A549 (cell line): ENCODE data around the gene LTV1.
"Not testable (repeated sequence)": the region's sequence is repeated elsewhere in the genome, so short reads cannot be mapped to it uniquely, and the experiment has no call there.

Source experiments
- CEBPB ChIP-seq, 2 experiments: fragments of >200 bp in 1 of 2; sonication (Bioruptor Twin) in 1 of 2; formaldehyde crosslinking in 1 of 2; IDR thresholded peaks; 2 replicates each; pipeline ENCODE4 v1.6.1; 2012 to 2016
- EP300 ChIP-seq, 2 experiments: fragments of >200 bp; sonication (Bioruptor Twin); formaldehyde crosslinking; IDR thresholded peaks; 2 replicates in 1 of 2; 3 replicates in 1 of 2; pipeline ENCODE4 v1.6.1; 2016 to 2017
- HDAC2 ChIP-seq: fragments of 200-600 bp; sonication (generic); IDR thresholded peaks from 2 replicates; pipeline ENCODE4 v1.6.1; 2016
- HEYL ChIP-seq: fragments of 250-450 bp; sonication (Bioruptor Pico); IDR thresholded peaks from 2 replicates; pipeline ENCODE4 v1.8.0; 2021; ENCODE audit warnings: mild to moderate bottlenecking, moderate library complexity
- JUNB ChIP-seq: fragments of >200 bp; sonication (Bioruptor Twin); formaldehyde crosslinking; IDR thresholded peaks from 2 replicates; pipeline ENCODE4 v1.6.1; 2016
- MAFK ChIP-seq: fragments of 450-650 bp; IDR thresholded peaks from 2 replicates; pipeline ENCODE4 v1.6.1; 2014; ENCODE audit not compliant: partially characterized antibody
- PHF8 ChIP-seq: fragments of 200-600 bp; sonication (generic); IDR thresholded peaks from 2 replicates; pipeline ENCODE4 v1.6.1; 2016; ENCODE audit warnings: low read depth, mild to moderate bottlenecking, antibody characterized with exemption, moderate library complexity, borderline replicate concordance
- POLR2A ChIP-seq: IDR thresholded peaks from 2 replicates; pipeline ENCODE4 v1.6.1; 2012; ENCODE audit warnings: mild to moderate bottlenecking, low read length
- RAD21 ChIP-seq, 2 experiments: fragments of >200 bp in 1 of 2; sonication (Bioruptor Twin) in 1 of 2; formaldehyde crosslinking in 1 of 2; IDR thresholded peaks in 1 of 2; conservative IDR thresholded peaks in 1 of 2; 2 replicates in 1 of 2; 3 replicates in 1 of 2; pipeline ENCODE4 v1.6.1; 2012 to 2018; ENCODE audit warnings: inconsistent platforms in 1 of 2
- TF ChIP-seq, protein P1 (sequence below): fragments of 200-600 bp; sonication (generic); IDR thresholded peaks from 2 replicates; pipeline ENCODE4 v1.6.1; 2016; ENCODE audit warnings: antibody characterized with exemption, mild to moderate bottlenecking, moderate library complexity
- TF ChIP-seq, protein P2 (sequence below): fragments of >200 bp; sonication (Bioruptor Twin); formaldehyde crosslinking; IDR thresholded peaks from 3 replicates; pipeline ENCODE4 v1.5.1; 2016
- TF ChIP-seq, protein P3 (sequence below): fragments of >200 bp; sonication (Bioruptor Twin); formaldehyde crosslinking; IDR thresholded peaks from 3 replicates; pipeline ENCODE4 v1.6.1; 2016

DNA sequence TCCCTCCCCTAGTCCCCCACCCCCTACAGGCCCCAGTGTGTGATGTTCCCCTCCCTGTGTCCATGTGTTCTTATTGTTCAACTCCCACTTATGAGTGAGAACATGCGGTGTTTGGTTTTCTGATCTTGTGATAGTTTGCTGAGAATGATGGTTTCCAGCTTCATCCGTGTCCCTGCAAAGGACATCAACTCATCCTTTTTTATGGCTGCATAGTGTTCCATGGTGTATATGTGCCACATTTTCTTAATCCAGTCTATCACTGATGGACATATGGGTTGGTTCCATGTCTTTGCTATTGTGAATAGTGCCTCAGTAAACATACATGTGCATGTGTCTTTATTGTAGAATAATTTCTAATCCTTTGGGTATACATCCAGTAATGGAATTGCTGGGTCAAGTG lies 46.6 kb upstream of the LTV1 start:
- not testable (repeated sequence) for TF ChIP-seq HDAC2; RAD21 (conservative IDR thresholded peaks at IDR 0.05 in 1 of 2, IDR thresholded peaks at IDR 0.05 in 1 of 2); POLR2A; MAFK; PHF8; CEBPB (IDR thresholded peaks at IDR 0.05); JUNB; HEYL (CRISPR knock-in tag); EP300 (IDR thresholded peaks at IDR 0.05)
- TF ChIP-seq, protein P1, sequence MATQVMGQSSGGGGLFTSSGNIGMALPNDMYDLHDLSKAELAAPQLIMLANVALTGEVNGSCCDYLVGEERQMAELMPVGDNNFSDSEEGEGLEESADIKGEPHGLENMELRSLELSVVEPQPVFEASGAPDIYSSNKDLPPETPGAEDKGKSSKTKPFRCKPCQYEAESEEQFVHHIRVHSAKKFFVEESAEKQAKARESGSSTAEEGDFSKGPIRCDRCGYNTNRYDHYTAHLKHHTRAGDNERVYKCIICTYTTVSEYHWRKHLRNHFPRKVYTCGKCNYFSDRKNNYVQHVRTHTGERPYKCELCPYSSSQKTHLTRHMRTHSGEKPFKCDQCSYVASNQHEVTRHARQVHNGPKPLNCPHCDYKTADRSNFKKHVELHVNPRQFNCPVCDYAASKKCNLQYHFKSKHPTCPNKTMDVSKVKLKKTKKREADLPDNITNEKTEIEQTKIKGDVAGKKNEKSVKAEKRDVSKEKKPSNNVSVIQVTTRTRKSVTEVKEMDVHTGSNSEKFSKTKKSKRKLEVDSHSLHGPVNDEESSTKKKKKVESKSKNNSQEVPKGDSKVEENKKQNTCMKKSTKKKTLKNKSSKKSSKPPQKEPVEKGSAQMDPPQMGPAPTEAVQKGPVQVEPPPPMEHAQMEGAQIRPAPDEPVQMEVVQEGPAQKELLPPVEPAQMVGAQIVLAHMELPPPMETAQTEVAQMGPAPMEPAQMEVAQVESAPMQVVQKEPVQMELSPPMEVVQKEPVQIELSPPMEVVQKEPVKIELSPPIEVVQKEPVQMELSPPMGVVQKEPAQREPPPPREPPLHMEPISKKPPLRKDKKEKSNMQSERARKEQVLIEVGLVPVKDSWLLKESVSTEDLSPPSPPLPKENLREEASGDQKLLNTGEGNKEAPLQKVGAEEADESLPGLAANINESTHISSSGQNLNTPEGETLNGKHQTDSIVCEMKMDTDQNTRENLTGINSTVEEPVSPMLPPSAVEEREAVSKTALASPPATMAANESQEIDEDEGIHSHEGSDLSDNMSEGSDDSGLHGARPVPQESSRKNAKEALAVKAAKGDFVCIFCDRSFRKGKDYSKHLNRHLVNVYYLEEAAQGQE, result not testable (repeated sequence)
- TF ChIP-seq, protein P2, sequence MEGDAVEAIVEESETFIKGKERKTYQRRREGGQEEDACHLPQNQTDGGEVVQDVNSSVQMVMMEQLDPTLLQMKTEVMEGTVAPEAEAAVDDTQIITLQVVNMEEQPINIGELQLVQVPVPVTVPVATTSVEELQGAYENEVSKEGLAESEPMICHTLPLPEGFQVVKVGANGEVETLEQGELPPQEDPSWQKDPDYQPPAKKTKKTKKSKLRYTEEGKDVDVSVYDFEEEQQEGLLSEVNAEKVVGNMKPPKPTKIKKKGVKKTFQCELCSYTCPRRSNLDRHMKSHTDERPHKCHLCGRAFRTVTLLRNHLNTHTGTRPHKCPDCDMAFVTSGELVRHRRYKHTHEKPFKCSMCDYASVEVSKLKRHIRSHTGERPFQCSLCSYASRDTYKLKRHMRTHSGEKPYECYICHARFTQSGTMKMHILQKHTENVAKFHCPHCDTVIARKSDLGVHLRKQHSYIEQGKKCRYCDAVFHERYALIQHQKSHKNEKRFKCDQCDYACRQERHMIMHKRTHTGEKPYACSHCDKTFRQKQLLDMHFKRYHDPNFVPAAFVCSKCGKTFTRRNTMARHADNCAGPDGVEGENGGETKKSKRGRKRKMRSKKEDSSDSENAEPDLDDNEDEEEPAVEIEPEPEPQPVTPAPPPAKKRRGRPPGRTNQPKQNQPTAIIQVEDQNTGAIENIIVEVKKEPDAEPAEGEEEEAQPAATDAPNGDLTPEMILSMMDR, result not testable (repeated sequence)
- TF ChIP-seq, protein P3, sequence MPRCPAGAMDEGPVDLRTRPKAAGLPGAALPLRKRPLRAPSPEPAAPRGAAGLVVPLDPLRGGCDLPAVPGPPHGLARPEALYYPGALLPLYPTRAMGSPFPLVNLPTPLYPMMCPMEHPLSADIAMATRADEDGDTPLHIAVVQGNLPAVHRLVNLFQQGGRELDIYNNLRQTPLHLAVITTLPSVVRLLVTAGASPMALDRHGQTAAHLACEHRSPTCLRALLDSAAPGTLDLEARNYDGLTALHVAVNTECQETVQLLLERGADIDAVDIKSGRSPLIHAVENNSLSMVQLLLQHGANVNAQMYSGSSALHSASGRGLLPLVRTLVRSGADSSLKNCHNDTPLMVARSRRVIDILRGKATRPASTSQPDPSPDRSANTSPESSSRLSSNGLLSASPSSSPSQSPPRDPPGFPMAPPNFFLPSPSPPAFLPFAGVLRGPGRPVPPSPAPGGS, result not testable (repeated sequence)
